Thyroid gland (tissue), 4 donors: ENCODE data around the gene SH3TC1.

Experiments
- CTCF ChIP-seq, 6 experiments: fragments of 200-600 bp in 3 of 6; fragments of 450-650 bp in 3 of 6; sonication (generic) in 3 of 6; IDR thresholded peaks; one replicate each; pipeline ENCODE4 v1.5.1; 2016 to 2019; ENCODE audit warnings: antibody characterized with exemption in 6 of 6, mild to moderate bottlenecking in 2 of 6, inconsistent platforms in 1 of 6, moderate library complexity in 1 of 6
- POLR2A ChIP-seq, 2 donors: fragments of 450-650 bp; IDR thresholded peaks; one replicate each; pipeline ENCODE4 v1.6.1; 2017; ENCODE audit warnings: antibody characterized with exemption in 2 of 2, mild to moderate bottlenecking in 2 of 2, moderate library complexity in 1 of 2

- TF ChIP-seq CTCF (IDR thresholded peaks at IDR 0.05) (no peak), POLR2A (IDR thresholded peaks at IDR 0.05) (no peak)
Measured at GRCh38 chr4:8229331-8229975, 30.4 kb downstream of the SH3TC1 start.
